Measurements from ENCODE around the gene ZFAND5.

ZFAND5 gene

DNA sequence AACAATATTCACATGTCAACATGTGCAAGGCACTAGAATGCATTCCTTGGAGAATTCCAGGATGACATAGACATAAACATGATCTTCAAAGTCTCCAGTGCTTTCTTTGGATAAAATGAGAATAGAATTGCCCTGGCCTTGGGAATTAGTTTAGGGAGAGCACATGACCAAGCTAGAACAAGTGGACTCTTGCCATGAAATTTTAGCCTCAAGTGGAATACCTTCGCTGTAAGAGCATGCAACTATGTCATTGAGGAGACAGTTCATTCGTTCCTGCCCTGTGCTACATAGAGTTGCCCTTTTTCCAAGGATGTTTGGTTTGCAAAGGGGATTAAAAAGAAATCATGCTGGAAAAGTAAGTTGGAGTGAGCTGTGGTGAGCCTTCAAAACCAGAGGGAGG, 42.7 kb downstream of the ZFAND5 start:
- H4K20me1 ChIP-seq (ENCODE audit: insufficient read depth, low read length), result no peaks in the 10 kb centered on the region
- H3K4me2 ChIP-seq (ENCODE audit: low read depth, low read length), result no peak overlapping the region
- no peaks in the 10 kb centered on the region for H3K9me3 ChIP-seq (replicated peaks; ENCODE audit: insufficient read depth, low read length)
- H3K79me2 ChIP-seq (ENCODE audit: low read length), result no peaks in the 10 kb centered on the region
- H3K4me1 ChIP-seq (ENCODE audit: low read length), result no peaks in the 10 kb centered on the region
- H3K9ac ChIP-seq (ENCODE audit: low read length), result no peak overlapping the region
- H3K27me3 ChIP-seq (replicated peaks; ENCODE audit: insufficient read depth, low read length), result no peaks in the 10 kb centered on the region
- DNase-seq, result no peak
- no peaks in the 10 kb centered on the region for H3K9me2 ChIP-seq (replicated peaks; ENCODE audit: insufficient read depth, low read length)
- TF ChIP-seq EZH2 (optimal IDR thresholded peaks at IDR 0.05; ENCODE audit: low read depth, low read length), result no peak
- no peak for TF ChIP-seq EZH2phosphoT487 (IDR thresholded peaks at IDR 0.05; ENCODE audit: low read length)
- TF ChIP-seq, protein P1, sequence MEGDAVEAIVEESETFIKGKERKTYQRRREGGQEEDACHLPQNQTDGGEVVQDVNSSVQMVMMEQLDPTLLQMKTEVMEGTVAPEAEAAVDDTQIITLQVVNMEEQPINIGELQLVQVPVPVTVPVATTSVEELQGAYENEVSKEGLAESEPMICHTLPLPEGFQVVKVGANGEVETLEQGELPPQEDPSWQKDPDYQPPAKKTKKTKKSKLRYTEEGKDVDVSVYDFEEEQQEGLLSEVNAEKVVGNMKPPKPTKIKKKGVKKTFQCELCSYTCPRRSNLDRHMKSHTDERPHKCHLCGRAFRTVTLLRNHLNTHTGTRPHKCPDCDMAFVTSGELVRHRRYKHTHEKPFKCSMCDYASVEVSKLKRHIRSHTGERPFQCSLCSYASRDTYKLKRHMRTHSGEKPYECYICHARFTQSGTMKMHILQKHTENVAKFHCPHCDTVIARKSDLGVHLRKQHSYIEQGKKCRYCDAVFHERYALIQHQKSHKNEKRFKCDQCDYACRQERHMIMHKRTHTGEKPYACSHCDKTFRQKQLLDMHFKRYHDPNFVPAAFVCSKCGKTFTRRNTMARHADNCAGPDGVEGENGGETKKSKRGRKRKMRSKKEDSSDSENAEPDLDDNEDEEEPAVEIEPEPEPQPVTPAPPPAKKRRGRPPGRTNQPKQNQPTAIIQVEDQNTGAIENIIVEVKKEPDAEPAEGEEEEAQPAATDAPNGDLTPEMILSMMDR (IDR thresholded peaks at IDR 0.05; ENCODE audit: low read length), result no peak
- no peak overlapping the region for H3K4me3 ChIP-seq (ENCODE audit: low read length)
- no peak overlapping the region for H3K27ac ChIP-seq (ENCODE audit: low read length)
- no peaks in the 10 kb centered on the region for H3F3A ChIP-seq (ENCODE audit: insufficient read depth, low read length)
- no peak overlapping the region for H2AFZ ChIP-seq (ENCODE audit: low read length)
- no peaks in the 10 kb centered on the region for H3K36me3 ChIP-seq (replicated peaks; ENCODE audit: insufficient read depth, low read length)

DNA sequence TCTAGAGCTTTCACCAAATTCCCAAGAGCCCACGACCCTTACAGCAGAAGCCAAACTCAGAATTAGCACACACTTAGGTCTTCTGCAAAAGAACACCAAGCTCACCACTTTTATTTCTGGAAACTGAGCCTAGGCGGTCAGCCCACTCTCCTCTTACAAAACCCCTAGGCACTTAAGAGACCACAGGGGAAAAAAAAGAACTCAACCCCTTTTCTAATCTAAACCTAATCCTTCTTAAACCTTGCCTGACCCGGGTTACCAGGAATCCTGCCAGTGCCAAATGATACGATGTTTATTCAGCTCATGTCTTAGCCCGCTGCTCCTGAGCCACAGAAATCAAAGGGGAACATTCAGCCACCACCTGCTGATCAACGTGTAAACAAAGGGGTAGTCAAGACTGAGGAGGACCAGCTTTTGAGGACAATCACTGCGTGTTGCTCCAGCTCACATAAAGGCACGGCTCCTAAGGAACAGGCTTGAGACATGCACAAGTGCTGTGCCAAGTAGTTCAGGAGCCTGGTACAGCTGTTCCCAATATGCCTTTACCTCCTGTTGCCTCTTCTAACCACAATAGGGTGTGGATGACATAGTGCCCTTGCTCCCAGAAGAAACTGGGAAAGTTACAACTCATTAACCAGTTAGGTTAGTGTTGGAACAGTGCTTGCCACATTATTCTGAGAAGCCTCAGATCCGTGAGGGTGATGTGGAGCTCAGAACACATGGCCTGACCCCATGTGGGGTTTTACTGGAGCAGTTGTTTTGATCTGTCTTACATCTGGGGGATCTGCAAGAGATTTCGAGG, 49.3 kb downstream of the ZFAND5 start:
- TF ChIP-seq, protein P1 (IDR thresholded peaks at IDR 0.05; ENCODE audit: low read length), result no peak
- Histone ChIP-seq H3F3A (ENCODE audit: insufficient read depth, low read length) (no peaks in the 10 kb centered on the region), H4K20me1 (ENCODE audit: insufficient read depth, low read length) (no peaks in the 10 kb centered on the region), H3K79me2 (ENCODE audit: low read length) (no peaks in the 10 kb centered on the region), H3K27me3 (replicated peaks; ENCODE audit: insufficient read depth, low read length) (no peaks in the 10 kb centered on the region), H3K36me3 (replicated peaks; ENCODE audit: insufficient read depth, low read length) (no peaks in the 10 kb centered on the region), H2AFZ (ENCODE audit: low read length) (no peak overlapping the region), H3K27ac (ENCODE audit: low read length) (no peak overlapping the region), H3K4me2 (ENCODE audit: low read depth, low read length) (no peak overlapping the region), H3K9me2 (replicated peaks; ENCODE audit: insufficient read depth, low read length) (no peaks in the 10 kb centered on the region), H3K9ac (ENCODE audit: low read length) (no peak overlapping the region), H3K4me1 (ENCODE audit: low read length) (no peaks in the 10 kb centered on the region), H3K9me3 (replicated peaks; ENCODE audit: insufficient read depth, low read length) (no peaks in the 10 kb centered on the region), H3K4me3 (ENCODE audit: low read length) (no peak overlapping the region)
- DNase-seq, result no peak

DNA sequence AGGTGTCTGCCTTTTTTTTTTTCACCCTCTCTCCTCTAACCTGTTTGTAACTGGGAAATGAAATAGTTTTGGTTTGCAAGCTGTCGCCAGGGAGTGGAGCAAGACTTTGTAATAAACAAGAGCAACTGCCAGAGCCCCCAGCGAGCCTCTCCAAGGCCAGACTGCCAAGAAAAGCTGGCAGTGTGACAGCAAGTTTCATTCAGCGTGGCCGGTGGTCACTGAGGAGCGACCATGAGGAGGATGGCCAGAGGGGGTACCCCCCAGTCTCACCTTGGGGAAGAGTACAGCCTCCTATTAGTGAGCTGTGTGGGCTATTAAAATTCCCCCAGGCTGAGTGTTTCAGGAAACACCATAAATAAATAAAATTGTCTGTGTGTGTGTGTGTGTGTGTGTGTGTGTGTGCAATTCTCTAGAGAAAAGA, 49.9 kb downstream of the ZFAND5 start:
- Histone ChIP-seq H2AFZ (ENCODE audit: low read length) (no peak overlapping the region), H3F3A (ENCODE audit: insufficient read depth, low read length) (no peaks in the 10 kb centered on the region), H3K4me3 (ENCODE audit: low read length) (no peak overlapping the region), H3K9me2 (replicated peaks; ENCODE audit: insufficient read depth, low read length) (no peaks in the 10 kb centered on the region), H3K9ac (ENCODE audit: low read length) (no peak overlapping the region), H3K79me2 (ENCODE audit: low read length) (no peaks in the 10 kb centered on the region), H3K36me3 (replicated peaks; ENCODE audit: insufficient read depth, low read length) (no peaks in the 10 kb centered on the region), H3K9me3 (replicated peaks; ENCODE audit: insufficient read depth, low read length) (no peaks in the 10 kb centered on the region), H3K4me2 (ENCODE audit: low read depth, low read length) (no peak overlapping the region), H3K4me1 (ENCODE audit: low read length) (no peaks in the 10 kb centered on the region), H4K20me1 (ENCODE audit: insufficient read depth, low read length) (no peaks in the 10 kb centered on the region), H3K27ac (ENCODE audit: low read length) (no peak overlapping the region), H3K27me3 (replicated peaks; ENCODE audit: insufficient read depth, low read length) (no peaks in the 10 kb centered on the region)
- TF ChIP-seq EZH2 (optimal IDR thresholded peaks at IDR 0.05; ENCODE audit: low read depth, low read length), result no peak
- TF ChIP-seq, protein P1 (IDR thresholded peaks at IDR 0.05; ENCODE audit: low read length), result no peak
- no peak for TF ChIP-seq EZH2phosphoT487 (IDR thresholded peaks at IDR 0.05; ENCODE audit: low read length)
- DNase-seq, result no peak
